ENCODE measurements around the gene MED27. TPM values are rescaled to one million over a fixed set of nuclear protein-coding genes. Genes with fewer than 3 reads are reported as not detected.

The MED27 gene
- total and polyA plus RNA-seq, 2 of the 13 experiments (the other 11 are each of a cell fraction or from before 2014, with no cell fraction given), result 16.9 to 19.0 TPM

DNA sequence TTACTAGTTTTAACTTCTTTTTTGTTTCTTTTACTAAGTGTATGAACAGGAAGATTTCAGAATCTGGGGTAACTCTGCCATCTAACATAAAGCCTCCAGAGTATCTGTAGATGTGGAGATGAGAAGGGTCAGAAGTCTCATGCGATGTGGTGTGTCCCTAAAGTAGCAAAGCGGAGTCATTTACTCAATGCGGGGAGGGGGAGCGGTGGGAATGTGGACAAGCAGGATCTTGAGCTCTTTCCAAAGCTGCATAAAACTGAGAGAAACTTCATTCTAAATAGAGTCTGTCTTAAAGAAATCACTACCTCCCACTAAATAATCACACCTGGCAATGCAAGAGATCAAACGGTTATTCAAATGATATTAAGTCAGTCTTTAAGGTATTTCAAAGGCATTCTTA lies 92.4 kb downstream of the MED27 start:
- FAIRE-seq, result no peak
- Histone ChIP-seq H3K4me1 (ENCODE audit: insufficient read depth, low read length) (peaks cover 11% of the 10 kb centered on the region), H3K4me2 (ENCODE audit: low read depth, low read length) (no peak overlapping the region), H3K9me3 (ENCODE audit: low read length) (no peaks in the 10 kb centered on the region), H3K9ac (ENCODE audit: insufficient read depth, low read depth, low read length) (no peak overlapping the region), H2AFZ (ENCODE audit: low read length) (no peak overlapping the region), H3K27ac (ENCODE audit: extremely low read length, insufficient read depth, low read length) (no peak overlapping the region), H3K36me3 (replicated peaks in 1 of 2; ENCODE audit: control insufficient read depth in 1 of 2, insufficient read depth in 2 of 2, low read length in 2 of 2) (no peaks in the 10 kb centered on the region), H3K4me3 (replicated peaks in 1 of 3; ENCODE audit: insufficient read depth in 1 of 3, low read depth in 2 of 3, low read length in 3 of 3) (no peak overlapping the region), H4K20me1 (ENCODE audit: insufficient read depth, low read length) (no peaks in the 10 kb centered on the region), H3K27me3 (ENCODE audit: control insufficient read depth in 1 of 2, insufficient read depth in 2 of 2, low read length in 2 of 2) (no peaks in the 10 kb centered on the region), H3K79me2 (ENCODE audit: insufficient read depth, low read length) (no peaks in the 10 kb centered on the region)
- WGBS (ENCODE audit: low lambda C conversion rate), result 94% methylated on average over 5 of the region's 5 CpGs
- POLR2A ChIA-PET, result no interaction called here
- no TSS peak for BruUV-seq (replicated peaks)
- intact Hi-C loops (cut with micrococcal nuclease; ENCODE audit: unreplicated experiment) (no loop called here), in situ Hi-C loops (cut with HindIII; ENCODE audit: extremely low pct_ligation_motif_present, low pct_unique_long_range_greater_than_20kb) (no loop called here)
- DNase-seq (ENCODE audit: low spot score), result no peak
- CTCF ChIA-PET (ENCODE audit: low intra/inter-chr PET ratio, low total read pairs), result no interaction called here
- ATAC-seq, result no peak
- TF ChIP-seq DZIP1 (CRISPR knock-in tag; IDR thresholded peaks at IDR 0.05) (no peak), MBD4 (IDR thresholded peaks at IDR 0.05; ENCODE audit: borderline replicate concordance, low read length) (no peak), HES4 (CRISPR knock-in tag; IDR thresholded peaks at IDR 0.05; ENCODE audit: borderline replicate concordance) (no peak), ZNF496 (CRISPR knock-in tag; IDR thresholded peaks at IDR 0.05; ENCODE audit: insufficient replicate concordance) (no peak), TCF7L2 (IDR thresholded peaks at IDR 0.05; ENCODE audit: low read depth, low read length) (no peak)

DNA sequence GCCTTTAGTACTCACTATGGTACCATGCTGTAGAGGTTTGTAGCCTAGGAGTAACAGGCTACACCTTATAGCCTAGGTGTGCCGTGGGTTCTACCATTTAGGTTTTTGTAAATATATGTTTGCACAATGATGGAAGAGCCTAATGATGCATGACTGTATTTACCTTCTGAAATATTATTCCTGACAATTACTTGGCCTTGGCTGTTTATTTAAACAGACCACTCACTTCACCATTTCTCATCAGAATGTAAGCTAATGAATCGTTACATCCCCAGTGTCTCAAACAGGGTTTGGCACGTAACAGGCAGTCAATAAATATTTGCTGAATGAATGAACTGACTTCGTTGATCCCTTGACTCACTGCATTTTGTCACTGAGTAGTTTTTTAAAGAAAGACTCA lies 93.1 kb downstream of the MED27 start:
- ATAC-seq, result no peak
- H3K4me3 ChIP-seq (replicated peaks in 1 of 3; ENCODE audit: insufficient read depth in 1 of 3, low read depth in 2 of 3, low read length in 3 of 3), result no peak overlapping the region
- no peaks in the 10 kb centered on the region for H3K79me2 ChIP-seq (ENCODE audit: insufficient read depth, low read length)
- POLR2A ChIA-PET, result no interaction called here
- no peak for FAIRE-seq
- no peaks in the 10 kb centered on the region for H3K9me3 ChIP-seq (ENCODE audit: low read length)
- no peak overlapping the region for H3K27ac ChIP-seq (ENCODE audit: extremely low read length, insufficient read depth, low read length)
- CTCF ChIA-PET (ENCODE audit: low intra/inter-chr PET ratio, low total read pairs), result no interaction called here
- no peak overlapping the region for H3K4me2 ChIP-seq (ENCODE audit: low read depth, low read length)
- no peak overlapping the region for H2AFZ ChIP-seq (ENCODE audit: low read length)
- intact Hi-C loops (cut with micrococcal nuclease; ENCODE audit: unreplicated experiment), result no loop called here
- 90% methylated on average over 4 of the region's 4 CpGs for WGBS (ENCODE audit: low lambda C conversion rate)
- in situ Hi-C loops (cut with HindIII; ENCODE audit: extremely low pct_ligation_motif_present, low pct_unique_long_range_greater_than_20kb), result no loop called here
- H3K4me1 ChIP-seq (ENCODE audit: insufficient read depth, low read length), result peaks cover 11% of the 10 kb centered on the region
- H4K20me1 ChIP-seq (ENCODE audit: insufficient read depth, low read length), result no peaks in the 10 kb centered on the region
- no TSS peak for BruUV-seq (replicated peaks)
- no peaks in the 10 kb centered on the region for H3K27me3 ChIP-seq (ENCODE audit: control insufficient read depth in 1 of 2, insufficient read depth in 2 of 2, low read length in 2 of 2)
- no peak overlapping the region for H3K9ac ChIP-seq (ENCODE audit: insufficient read depth, low read depth, low read length)
- no peak for DNase-seq (ENCODE audit: low spot score)
- no peaks in the 10 kb centered on the region for H3K36me3 ChIP-seq (replicated peaks in 1 of 2; ENCODE audit: control insufficient read depth in 1 of 2, insufficient read depth in 2 of 2, low read length in 2 of 2)
- TF ChIP-seq ZNF30 (CRISPR knock-in tag; IDR thresholded peaks at IDR 0.05) (no peak), FLYWCH1 (CRISPR knock-in tag; IDR thresholded peaks at IDR 0.05) (no peak), SRY (CRISPR knock-in tag; IDR thresholded peaks at IDR 0.05) (no peak), NFYC (CRISPR knock-in tag; IDR thresholded peaks at IDR 0.05) (no peak), ZNF292 (CRISPR knock-in tag; IDR thresholded peaks at IDR 0.05; ENCODE audit: borderline replicate concordance, low read depth) (no peak)
- TF ChIP-seq, protein P1, sequence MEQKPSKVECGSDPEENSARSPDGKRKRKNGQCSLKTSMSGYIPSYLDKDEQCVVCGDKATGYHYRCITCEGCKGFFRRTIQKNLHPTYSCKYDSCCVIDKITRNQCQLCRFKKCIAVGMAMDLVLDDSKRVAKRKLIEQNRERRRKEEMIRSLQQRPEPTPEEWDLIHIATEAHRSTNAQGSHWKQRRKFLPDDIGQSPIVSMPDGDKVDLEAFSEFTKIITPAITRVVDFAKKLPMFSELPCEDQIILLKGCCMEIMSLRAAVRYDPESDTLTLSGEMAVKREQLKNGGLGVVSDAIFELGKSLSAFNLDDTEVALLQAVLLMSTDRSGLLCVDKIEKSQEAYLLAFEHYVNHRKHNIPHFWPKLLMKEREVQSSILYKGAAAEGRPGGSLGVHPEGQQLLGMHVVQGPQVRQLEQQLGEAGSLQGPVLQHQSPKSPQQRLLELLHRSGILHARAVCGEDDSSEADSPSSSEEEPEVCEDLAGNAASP (CRISPR knock-in tag; IDR thresholded peaks at IDR 0.05; ENCODE audit: borderline replicate concordance), result no peak
- TF ChIP-seq, protein P2, sequence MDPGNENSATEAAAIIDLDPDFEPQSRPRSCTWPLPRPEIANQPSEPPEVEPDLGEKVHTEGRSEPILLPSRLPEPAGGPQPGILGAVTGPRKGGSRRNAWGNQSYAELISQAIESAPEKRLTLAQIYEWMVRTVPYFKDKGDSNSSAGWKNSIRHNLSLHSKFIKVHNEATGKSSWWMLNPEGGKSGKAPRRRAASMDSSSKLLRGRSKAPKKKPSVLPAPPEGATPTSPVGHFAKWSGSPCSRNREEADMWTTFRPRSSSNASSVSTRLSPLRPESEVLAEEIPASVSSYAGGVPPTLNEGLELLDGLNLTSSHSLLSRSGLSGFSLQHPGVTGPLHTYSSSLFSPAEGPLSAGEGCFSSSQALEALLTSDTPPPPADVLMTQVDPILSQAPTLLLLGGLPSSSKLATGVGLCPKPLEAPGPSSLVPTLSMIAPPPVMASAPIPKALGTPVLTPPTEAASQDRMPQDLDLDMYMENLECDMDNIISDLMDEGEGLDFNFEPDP (CRISPR knock-in tag; conservative IDR thresholded peaks at IDR 0.05), result no peak
- TF ChIP-seq, protein P3, sequence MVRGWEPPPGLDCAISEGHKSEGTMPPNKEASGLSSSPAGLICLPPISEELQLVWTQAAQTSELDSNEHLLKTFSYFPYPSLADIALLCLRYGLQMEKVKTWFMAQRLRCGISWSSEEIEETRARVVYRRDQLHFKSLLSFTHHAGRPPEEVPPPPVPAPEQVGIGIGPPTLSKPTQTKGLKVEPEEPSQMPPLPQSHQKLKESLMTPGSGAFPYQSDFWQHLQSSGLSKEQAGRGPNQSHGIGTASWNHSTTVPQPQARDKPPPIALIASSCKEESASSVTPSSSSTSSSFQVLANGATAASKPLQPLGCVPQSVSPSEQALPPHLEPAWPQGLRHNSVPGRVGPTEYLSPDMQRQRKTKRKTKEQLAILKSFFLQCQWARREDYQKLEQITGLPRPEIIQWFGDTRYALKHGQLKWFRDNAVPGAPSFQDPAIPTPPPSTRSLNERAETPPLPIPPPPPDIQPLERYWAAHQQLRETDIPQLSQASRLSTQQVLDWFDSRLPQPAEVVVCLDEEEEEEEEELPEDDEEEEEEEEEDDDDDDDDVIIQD (CRISPR knock-in tag; IDR thresholded peaks at IDR 0.05; ENCODE audit: low read depth), result no peak
